ENCODE results near the gene TTC13. TPM values are rescaled to one million over a fixed set of nuclear protein-coding genes. Genes with fewer than 3 reads are reported as not detected.

Gene TTC13
- total and polyA plus RNA-seq, 2 of the 13 experiments (the other 11 are each of a cell fraction or from before 2014, with no cell fraction given) = 5.8 to 15.9 TPM

GRCh38 chr1:230901671-230902070 lies 77.0 kb downstream of the TTC13 start:
- ChIA-PET CTCF (ENCODE audit: low intra/inter-chr PET ratio, low total read pairs) (no interaction called here), POLR2A (no interaction called here)

More at GRCh38 chr1:230901671-230902070, 77.0 kb downstream of the TTC13 start:
- ATAC-seq = no peak
- Histone ChIP-seq H2AFZ (ENCODE audit: low read length) (no peak overlapping the region), H3K4me1 (ENCODE audit: insufficient read depth, low read length) (peaks cover 5% of the 10 kb centered on the region; the same call in 1 of the 2 replicates), H3K79me2 (ENCODE audit: insufficient read depth, low read length) (no peaks in the 10 kb centered on the region), H3K4me3 (replicated peaks in 1 of 3; ENCODE audit: insufficient read depth in 1 of 3, low read depth in 2 of 3, low read length in 3 of 3) (no peak overlapping the region), H3K36me3 (replicated peaks in 1 of 2; ENCODE audit: control insufficient read depth in 1 of 2, insufficient read depth in 2 of 2, low read length in 2 of 2) (no peaks in the 10 kb centered on the region), H4K20me1 (ENCODE audit: insufficient read depth, low read length) (no peaks in the 10 kb centered on the region), H3K9me3 (ENCODE audit: low read length) (no peaks in the 10 kb centered on the region), H3K4me2 (ENCODE audit: low read depth, low read length) (no peak overlapping the region), H3K9ac (ENCODE audit: insufficient read depth, low read depth, low read length) (no peak overlapping the region), H3K27me3 (ENCODE audit: control insufficient read depth in 1 of 2, insufficient read depth in 2 of 2, low read length in 2 of 2) (no peaks in the 10 kb centered on the region; a peak in 1 of 5 replicates), H3K27ac (ENCODE audit: extremely low read length, insufficient read depth, low read length) (no peak overlapping the region)
- in situ Hi-C loops (cut with HindIII; ENCODE audit: extremely low pct_ligation_motif_present, low pct_unique_long_range_greater_than_20kb) (no loop called here), intact Hi-C loops (cut with micrococcal nuclease; ENCODE audit: unreplicated experiment) (no loop called here)
- no peak for FAIRE-seq
- 97% methylated on average over 6 of the region's 6 CpGs for WGBS (ENCODE audit: low lambda C conversion rate)
- no peak for DNase-seq (ENCODE audit: low spot score)
- no TSS peak for BruUV-seq (replicated peaks)
- no peak for TF ChIP-seq TEAD2 (CRISPR knock-in tag; IDR thresholded peaks at IDR 0.05)
- no peak for TF ChIP-seq KDM5B (CRISPR knock-in tag; IDR thresholded peaks at IDR 0.05; ENCODE audit: borderline replicate concordance)
- no peak for TF ChIP-seq HNRNPUL1 (IDR thresholded peaks at IDR 0.05; ENCODE audit: low read depth, low read length)
- TF ChIP-seq MTA3 (CRISPR knock-in tag; IDR thresholded peaks at IDR 0.05) = no peak
- no peak for TF ChIP-seq FOXP4 (CRISPR knock-in tag; IDR thresholded peaks at IDR 0.05)
- TF ChIP-seq MAF1 (CRISPR knock-in tag; IDR thresholded peaks at IDR 0.05; ENCODE audit: borderline replicate concordance) = no peak
- TF ChIP-seq, protein P1, sequence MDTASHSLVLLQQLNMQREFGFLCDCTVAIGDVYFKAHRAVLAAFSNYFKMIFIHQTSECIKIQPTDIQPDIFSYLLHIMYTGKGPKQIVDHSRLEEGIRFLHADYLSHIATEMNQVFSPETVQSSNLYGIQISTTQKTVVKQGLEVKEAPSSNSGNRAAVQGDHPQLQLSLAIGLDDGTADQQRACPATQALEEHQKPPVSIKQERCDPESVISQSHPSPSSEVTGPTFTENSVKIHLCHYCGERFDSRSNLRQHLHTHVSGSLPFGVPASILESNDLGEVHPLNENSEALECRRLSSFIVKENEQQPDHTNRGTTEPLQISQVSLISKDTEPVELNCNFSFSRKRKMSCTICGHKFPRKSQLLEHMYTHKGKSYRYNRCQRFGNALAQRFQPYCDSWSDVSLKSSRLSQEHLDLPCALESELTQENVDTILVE (CRISPR knock-in tag; IDR thresholded peaks at IDR 0.05) = no peak
- TF ChIP-seq ESRRA (CRISPR knock-in tag; IDR thresholded peaks at IDR 0.05; ENCODE audit: low read depth) = no peak
- no peak for TF ChIP-seq ZNF720 (CRISPR knock-in tag; IDR thresholded peaks at IDR 0.05)
- TF ChIP-seq ZNF788 (CRISPR knock-in tag; IDR thresholded peaks at IDR 0.05; ENCODE audit: borderline replicate concordance) = no peak
